GM23248 (cell line): ENCODE measurements around the gene KCNH2. TPM values are rescaled to one million over a fixed set of nuclear protein-coding genes. Genes with fewer than 3 reads are reported as not detected.

Source experiments
- DNase-seq: peaks from one replicate; pipeline ENCODE4 v3.0.0-alpha.2; 2015
- H2AFZ ChIP-seq: fragments of 200-600 bp; sonication (generic); 2 replicates; pipeline ENCODE4 v1.6.1; 2016; ENCODE audit warnings: antibody characterized with exemption
- H3F3A ChIP-seq: fragments of 200-600 bp; sonication (generic); 2 replicates; pipeline ENCODE4 v1.6.1; 2016; ENCODE audit warnings: mild to moderate bottlenecking, antibody characterized with exemption, mixed run types; ENCODE audit not compliant: insufficient read depth
- H3K27ac ChIP-seq: fragments of 200-600 bp; sonication (generic); 2 replicates; pipeline ENCODE4 v1.5.1; 2016; ENCODE audit warnings: mild to moderate bottlenecking
- H3K27me3 ChIP-seq: fragments of 200-600 bp; sonication (generic); replicated peaks from 2 replicates; pipeline ENCODE4 v1.6.1; 2016; ENCODE audit warnings: mild to moderate bottlenecking; ENCODE audit not compliant: insufficient read depth
- H3K36me3 ChIP-seq: fragments of 200-600 bp; sonication (generic); 2 replicates; pipeline ENCODE4 v1.6.1; 2016; ENCODE audit warnings: low read depth, mild to moderate bottlenecking
- H3K4me1 ChIP-seq: fragments of 200-600 bp; sonication (generic); 2 replicates; pipeline ENCODE4 v1.6.1; 2016; ENCODE audit warnings: mild to moderate bottlenecking; ENCODE audit not compliant: insufficient read depth
- H3K4me2 ChIP-seq: fragments of 200-600 bp; sonication (generic); one replicate; pipeline ENCODE4 v1.6.1; 2016; ENCODE audit warnings: mild to moderate bottlenecking; ENCODE audit not compliant: unreplicated experiment
- H3K4me3 ChIP-seq: fragments of 200-600 bp; sonication (generic); 2 replicates; pipeline ENCODE4 v1.5.1; 2016; ENCODE audit warnings: mild to moderate bottlenecking
- H3K79me2 ChIP-seq: fragments of 200-600 bp; sonication (generic); 2 replicates; pipeline ENCODE4 v1.6.1; 2016; ENCODE audit warnings: mild to moderate bottlenecking; ENCODE audit not compliant: insufficient read depth
- H3K9ac ChIP-seq: fragments of 200-600 bp; sonication (generic); 2 replicates; pipeline ENCODE4 v1.6.1; 2016; ENCODE audit warnings: mild to moderate bottlenecking
- H3K9me2 ChIP-seq: fragments of 200-600 bp; sonication (generic); 2 replicates; pipeline ENCODE4 v1.6.1; 2016; ENCODE audit warnings: mixed run types, mild to moderate bottlenecking, moderate library complexity; ENCODE audit not compliant: insufficient read depth
- H3K9me3 ChIP-seq: fragments of 200-600 bp; sonication (generic); one replicate; pipeline ENCODE4 v1.6.1; 2017; ENCODE audit warnings: low read depth
- H4K20me1 ChIP-seq: fragments of 200-600 bp; sonication (generic); 2 replicates; pipeline ENCODE4 v1.6.0; 2016; ENCODE audit not compliant: insufficient read depth
- EZH2 ChIP-seq: fragments of 200-600 bp; sonication (generic); IDR thresholded peaks from 2 replicates; pipeline ENCODE4 v1.6.1; 2018; ENCODE audit warnings: antibody characterized with exemption, mild to moderate bottlenecking; ENCODE audit not compliant: insufficient read depth, poor library complexity, severe bottlenecking
- EZH2phosphoT487 ChIP-seq: fragments of 200-600 bp; sonication (generic); IDR thresholded peaks from 2 replicates; pipeline ENCODE4 v1.6.1; 2018; ENCODE audit warnings: antibody characterized with exemption, moderate library complexity, mild to moderate bottlenecking, low read depth; ENCODE audit not compliant: insufficient read depth
- WGBS, 2 experiments: methylation state at CpG; one replicate each; pipeline ENCODE4 v1.1.6; 2015 to 2017; ENCODE audit warnings: low lambda C conversion rate in 2 of 2, low coverage in 1 of 2; ENCODE audit errors: missing lambda C conversion rate in 2 of 2; 5-methylcytosine and 5-hydroxymethylcytosine counted together
- in situ Hi-C: fragments of 300-500 bp; cut with MboI; formaldehyde crosslinking; loops from 2 replicates; pipeline ENCODE4 v1.15.0; 2020
- polyA plus RNA-seq: library from polyadenylated mRNA; unstranded; fragments of >200 nt; fragmentation: Nextera tagmentation; extraction: Ambion mirVana; gene quantifications from 2 replicates; pipeline ENCODE4 v1.2.1, GENCODE V29; 2016
- total RNA-seq: library from RNA; depleted of rRNA; stranded (reverse); fragments of >200 nt; shearing (Covaris generic); gene quantifications from 2 replicates; pipeline ENCODE4 v1.2.3, GENCODE V29; 2014

Gene KCNH2
- total and polyA plus RNA-seq, 2 experiments from 2014 or later: not detected

- 60% methylated on average over 5 of the region's 5 CpGs; no CpG with 5 or more reads in 1 of the 2 experiments for WGBS, 2 experiments
- in situ Hi-C loops: loop anchor here (10.0 kb wide), 1 partner anchor 55 kb away; the partner anchor contains the start of genes CDK5 and SLC4A2
Observed at GRCh38 chr7:150999497-151000230, 21.5 kb upstream of the KCNH2 start.

DNA sequence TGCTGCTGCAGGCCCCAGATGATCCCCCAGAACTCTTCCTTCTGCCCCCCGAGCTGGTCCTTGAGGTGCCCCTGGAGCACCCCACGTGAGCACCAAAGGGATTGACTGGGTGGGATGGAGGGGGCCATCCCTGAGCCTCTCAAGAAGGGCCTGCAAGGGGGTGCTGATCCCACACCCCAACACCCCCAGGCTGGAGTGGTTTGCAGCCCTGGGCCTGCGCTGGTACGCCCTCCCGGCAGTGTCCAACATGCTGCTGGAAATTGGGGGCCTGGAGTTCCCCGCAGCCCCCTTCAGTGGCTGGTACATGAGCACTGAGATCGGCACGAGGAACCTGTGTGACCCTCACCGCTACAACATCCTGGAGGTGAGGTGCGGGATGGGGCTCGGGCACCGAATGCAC, 20.9 kb upstream of the KCNH2 start:
- H3K9ac ChIP-seq: no peak overlapping the region
- H3K9me3 ChIP-seq: no peaks in the 10 kb centered on the region
- H3K79me2 ChIP-seq: no peaks in the 10 kb centered on the region
- H4K20me1 ChIP-seq: no peaks in the 10 kb centered on the region
- H3K4me2 ChIP-seq: no peak overlapping the region
- no peak for DNase-seq
- H2AFZ ChIP-seq: no peak overlapping the region
- no peaks in the 10 kb centered on the region for H3K4me1 ChIP-seq
- no peaks in the 10 kb centered on the region for H3F3A ChIP-seq
- H3K9me2 ChIP-seq: no peaks in the 10 kb centered on the region
- no peak overlapping the region for H3K4me3 ChIP-seq
- H3K27ac ChIP-seq: no peak overlapping the region
- in situ Hi-C loops: loop anchor here (10.0 kb wide), 1 partner anchor 56 kb away; the partner anchor contains the start of genes CDK5 and SLC4A2
- 67 to 69% methylated on average over 12 of the region's 12 CpGs for WGBS, 2 experiments
- no peaks in the 10 kb centered on the region for H3K36me3 ChIP-seq
- TF ChIP-seq EZH2phosphoT487: no peak
- no peak for TF ChIP-seq EZH2
- H3K27me3 ChIP-seq: no peaks in the 10 kb centered on the region; the same call in 1 of the 2 replicates

More at GRCh38 chr7:150999497-151000230, 21.5 kb upstream of the KCNH2 start:
- Histone ChIP-seq H3K36me3 (no peaks in the 10 kb centered on the region), H3K27ac (no peak overlapping the region), H3K79me2 (no peaks in the 10 kb centered on the region), H3K9ac (no peak overlapping the region), H2AFZ (no peak overlapping the region), H3K4me3 (no peak overlapping the region), H3K9me3 (no peaks in the 10 kb centered on the region), H3K4me2 (no peak overlapping the region), H3K27me3 (no peaks in the 10 kb centered on the region; the same call in 1 of the 2 replicates), H3K4me1 (no peaks in the 10 kb centered on the region), H4K20me1 (no peaks in the 10 kb centered on the region), H3K9me2 (no peaks in the 10 kb centered on the region), H3F3A (no peaks in the 10 kb centered on the region)
- no peak for DNase-seq
- no peak for TF ChIP-seq EZH2phosphoT487

GRCh38 chr7:150998341-150998740, 20.2 kb upstream of the KCNH2 start:
- H3K27ac ChIP-seq: no peak overlapping the region
- H4K20me1 ChIP-seq: no peaks in the 10 kb centered on the region
- in situ Hi-C loops: loop anchor here (10.0 kb wide), 1 partner anchor 56 kb away; the partner anchor contains the start of genes CDK5 and SLC4A2
- 75 to 87% methylated on average over 18 to 20 of the region's 20 CpGs for whole genome bisulfite sequencing, 2 experiments
- no peaks in the 10 kb centered on the region; the same call in 1 of the 2 replicates for H3K27me3 ChIP-seq
- H3K9ac ChIP-seq: no peak overlapping the region
- no peak overlapping the region for H3K4me2 ChIP-seq
- no peak overlapping the region for H2AFZ ChIP-seq
- TF ChIP-seq EZH2 (no peak), EZH2phosphoT487 (no peak)
- H3K4me3 ChIP-seq: no peak overlapping the region
- H3K9me3 ChIP-seq: no peaks in the 10 kb centered on the region
- no peaks in the 10 kb centered on the region for H3F3A ChIP-seq
- no peaks in the 10 kb centered on the region for H3K9me2 ChIP-seq
- H3K79me2 ChIP-seq: no peaks in the 10 kb centered on the region
- H3K4me1 ChIP-seq: no peaks in the 10 kb centered on the region
- H3K36me3 ChIP-seq: no peaks in the 10 kb centered on the region
- DNase-seq: no peak

- TF ChIP-seq EZH2phosphoT487 (no peak), EZH2 (no peak)
- WGBS, 2 experiments: 44% methylated on average over 5 of the region's 5 CpGs
- Histone ChIP-seq H3K36me3 (no peaks in the 10 kb centered on the region), H3K9me3 (no peaks in the 10 kb centered on the region), H3K9me2 (no peaks in the 10 kb centered on the region), H3K9ac (no peak overlapping the region), H3K4me2 (no peak overlapping the region), H3K79me2 (no peaks in the 10 kb centered on the region), H3K27ac (no peak overlapping the region), H3K4me1 (no peaks in the 10 kb centered on the region), H3F3A (no peaks in the 10 kb centered on the region), H3K27me3 (no peaks in the 10 kb centered on the region), H4K20me1 (no peaks in the 10 kb centered on the region), H2AFZ (no peak overlapping the region), H3K4me3 (no peak overlapping the region)
- DNase-seq: no peak
- in situ Hi-C loops: loop anchor here (10.0 kb wide), 1 partner anchor 57 kb away; the partner anchor contains the start of genes CDK5 and SLC4A2
Observed at GRCh38 chr7:150997817-150998216, 19.7 kb upstream of the KCNH2 start.
